ENCODE data around the gene OTOP3.

DNA sequence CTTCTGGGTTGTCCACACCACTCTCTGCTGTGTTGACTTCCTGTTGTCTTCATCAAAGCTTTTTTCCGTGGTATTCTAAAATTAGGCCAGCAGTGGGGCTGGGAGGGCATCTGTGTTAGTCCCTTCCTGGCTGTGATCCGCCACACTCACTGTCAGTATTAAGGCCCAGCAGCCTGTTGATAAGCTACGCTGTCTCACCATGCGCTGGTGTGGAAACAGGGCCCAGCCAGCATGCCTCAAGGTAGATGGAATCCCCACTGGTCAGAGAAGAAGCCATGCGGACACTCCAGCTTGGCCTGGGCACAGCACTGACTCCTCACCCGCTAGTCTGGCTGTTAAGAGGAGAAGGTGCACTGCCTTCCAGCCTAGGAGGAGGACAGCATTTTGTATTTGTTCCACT lies 63.1 kb downstream of the OTOP3 start:
- TF ChIP-seq CTCF (optimal IDR thresholded peaks at IDR 0.05 in 1 of 3, IDR thresholded peaks at IDR 0.05 in 1 of 3, conservative IDR thresholded peaks at IDR 0.05 in 1 of 3; ENCODE audit: extremely low read depth in 1 of 3, insufficient read depth in 2 of 3, low read length in 3 of 3) (no peak), EZH2 (IDR thresholded peaks at IDR 0.05; ENCODE audit: low read length) (no peak)
